Stimulated activated effector memory CD8-positive, alpha-beta T cell treated with anti-CD3 and anti-CD28 coated beads, Interleukin-12 subunit alpha, Interleukin-12 subunit beta, amount 100 ng/mL, for 72 hours (primary cell): ENCODE data around the gene ZPBP2.
"Not testable (repeated sequence)": the region's sequence is repeated elsewhere in the genome, so short reads cannot be mapped to it uniquely, and the experiment has no call there.

Experiments used
- ATAC-seq: fragments of 150-1000 bp; cut with Tn5 transposase; 2 replicates; pipeline ENCODE4 v1.10.0; 2021
- DNase-seq, 2 donors: peaks; one replicate each; pipeline ENCODE4 v3.0.0; 2021 to 2022; ENCODE audit warnings: low spot score in 2 of 2
- H3K27ac Mint-ChIP-seq: one replicate; pipeline ENCODE4 v1.8.0; 2022; ENCODE audit warnings: mild to moderate bottlenecking, mixed read lengths
- H3K36me3 Mint-ChIP-seq: one replicate; pipeline ENCODE4 v1.8.0; 2022; ENCODE audit warnings: mild to moderate bottlenecking, mixed read lengths
- H3K4me1 Mint-ChIP-seq: one replicate; pipeline ENCODE4 v1.8.0; 2022; ENCODE audit warnings: mixed read lengths
- H3K4me3 Mint-ChIP-seq: one replicate; pipeline ENCODE4 v1.8.0; 2022; ENCODE audit warnings: mild to moderate bottlenecking, mixed read lengths
- H3K9me3 Mint-ChIP-seq: one replicate; pipeline ENCODE4 v1.8.0; 2022; ENCODE audit warnings: mixed read lengths

Gene ZPBP2

DNA sequence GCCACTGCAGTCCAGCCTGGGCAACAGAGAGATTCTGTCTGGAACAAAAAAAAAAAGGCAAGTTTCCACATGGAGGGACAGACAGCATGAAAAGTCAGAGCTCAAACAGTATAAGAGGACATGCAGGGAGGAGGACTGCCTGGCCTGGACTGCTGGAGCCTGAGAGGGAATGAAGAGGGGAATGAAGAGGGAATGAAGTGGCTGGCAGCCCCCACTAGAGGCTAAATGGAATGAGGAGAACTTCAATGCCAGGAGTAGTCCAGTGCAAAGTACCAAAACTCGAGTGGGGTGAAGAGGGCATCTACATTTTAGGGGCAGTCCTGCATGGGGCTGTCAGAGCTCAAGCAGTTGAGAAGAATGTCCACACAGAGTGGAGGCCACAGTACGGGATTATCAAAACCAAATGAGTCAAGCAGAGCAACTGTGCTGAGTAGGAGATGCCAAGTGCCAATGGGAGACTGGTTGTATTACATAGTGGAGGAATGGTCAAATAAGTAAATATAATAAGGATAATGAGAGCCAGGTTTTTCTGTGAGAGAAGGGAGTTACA lies 26.8 kb upstream of the ZPBP2 start:
- Mint-ChIP-seq H3K4me3 (no peak overlapping the region), H3K4me1 (peaks cover 70% of the 10 kb centered on the region), H3K27ac (peak overlapping the region; percentile 38), H3K36me3 (peaks cover 88% of the 10 kb centered on the region), H3K9me3 (peaks cover 11% of the 10 kb centered on the region)
- DNase-seq, result no peak
- no peak for ATAC-seq

DNA sequence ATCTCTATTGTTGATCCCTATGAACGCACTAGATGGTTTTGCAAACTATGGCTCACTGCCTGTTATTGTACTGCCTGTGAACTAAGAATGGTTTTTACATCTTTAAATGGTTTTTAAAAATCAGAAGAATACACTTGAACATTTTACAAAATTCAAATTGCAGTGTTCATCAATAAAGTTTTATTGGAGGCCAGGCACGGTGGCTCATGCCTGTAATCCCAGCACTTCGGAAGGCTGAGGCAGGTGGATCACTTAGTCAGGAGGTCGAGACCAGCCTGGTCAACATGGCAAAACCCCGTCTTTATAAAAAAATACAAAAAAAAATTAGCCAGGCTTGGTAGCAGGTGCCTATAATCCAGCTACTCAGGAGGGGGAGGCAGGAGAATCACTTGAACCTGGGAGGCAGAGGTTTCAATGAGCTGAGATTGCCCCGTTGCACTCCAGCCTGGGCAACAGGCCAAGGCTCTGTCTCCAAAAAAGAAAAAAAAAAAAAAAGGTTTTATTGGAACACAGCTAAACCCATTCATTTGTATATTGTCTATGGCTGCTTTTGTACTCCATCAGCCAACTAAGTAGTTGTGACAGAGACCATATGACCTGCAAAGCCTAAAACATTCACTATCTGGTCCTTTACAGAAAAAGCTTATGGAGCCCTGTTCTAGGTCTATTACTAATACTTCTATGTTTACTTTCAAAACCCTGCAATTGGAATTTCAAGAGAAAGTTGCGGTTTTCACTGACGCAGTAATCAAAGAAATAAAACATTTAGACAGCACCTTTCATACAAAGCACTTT lies 22.8 kb upstream of the ZPBP2 start:
- Mint-ChIP-seq H3K9me3 (no peaks in the 10 kb centered on the region), H3K36me3 (peaks cover 95% of the 10 kb centered on the region), H3K4me1 (peaks cover 80% of the 10 kb centered on the region), H3K4me3 (no peak overlapping the region), H3K27ac (peak overlapping the region; percentile 51)
- ATAC-seq, result no peak
- DNase-seq, result no peak

DNA sequence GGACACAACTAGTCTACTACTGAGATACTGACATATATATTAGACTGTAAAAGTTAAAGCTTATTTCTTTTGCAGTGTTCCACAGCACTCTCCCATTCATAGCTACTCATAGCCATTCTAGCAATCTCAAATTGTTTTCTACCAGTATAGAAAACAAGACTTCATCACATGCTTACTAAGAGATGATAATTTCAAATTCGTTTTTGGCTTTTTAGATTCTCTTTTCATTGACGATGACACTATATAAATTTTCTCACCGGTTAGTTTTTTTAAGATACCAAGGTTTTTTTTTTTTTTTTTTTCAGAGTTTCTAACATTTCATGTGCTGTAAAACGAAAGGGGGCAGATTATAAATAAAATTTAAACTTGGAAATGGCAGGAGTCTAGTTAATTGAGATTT lies 21.8 kb upstream of the ZPBP2 start:
- peak overlapping the region; percentile 51 for H3K27ac Mint-ChIP-seq
- peaks cover 89% of the 10 kb centered on the region for H3K36me3 Mint-ChIP-seq
- ATAC-seq, result no peak
- H3K4me1 Mint-ChIP-seq, result peaks cover 72% of the 10 kb centered on the region
- peak overlapping the region; percentile 39 for H3K4me3 Mint-ChIP-seq
- H3K9me3 Mint-ChIP-seq, result no peaks in the 10 kb centered on the region
- DNase-seq, result no peak

DNA sequence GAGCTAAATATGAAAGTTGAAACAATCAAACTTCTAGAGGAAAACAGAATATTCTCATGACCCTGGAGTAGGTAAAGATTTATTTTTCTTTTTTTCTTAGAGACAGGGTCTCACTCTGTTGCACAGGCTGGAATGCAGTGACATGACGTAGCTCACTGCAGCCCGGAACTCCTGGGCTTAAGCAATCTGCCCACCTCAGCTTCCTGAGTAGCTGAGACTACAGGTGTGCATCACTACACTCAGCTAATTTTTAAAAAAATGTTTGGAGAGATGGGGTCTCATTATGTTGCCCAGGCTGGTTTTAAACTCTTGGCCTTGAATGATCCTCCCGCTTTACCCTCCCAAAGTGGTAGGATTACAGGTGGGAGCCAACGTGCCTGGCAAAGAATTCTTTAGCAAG lies 19.4 kb upstream of the ZPBP2 start:
- no peak for ATAC-seq
- peak overlapping the region; percentile 34 for H3K4me3 Mint-ChIP-seq
- H3K36me3 Mint-ChIP-seq, result peaks cover 77% of the 10 kb centered on the region
- peaks cover 68% of the 10 kb centered on the region for H3K4me1 Mint-ChIP-seq
- no peaks in the 10 kb centered on the region for H3K9me3 Mint-ChIP-seq
- peak overlapping the region; percentile 32 for H3K27ac Mint-ChIP-seq
- DNase-seq, result no peak

DNA sequence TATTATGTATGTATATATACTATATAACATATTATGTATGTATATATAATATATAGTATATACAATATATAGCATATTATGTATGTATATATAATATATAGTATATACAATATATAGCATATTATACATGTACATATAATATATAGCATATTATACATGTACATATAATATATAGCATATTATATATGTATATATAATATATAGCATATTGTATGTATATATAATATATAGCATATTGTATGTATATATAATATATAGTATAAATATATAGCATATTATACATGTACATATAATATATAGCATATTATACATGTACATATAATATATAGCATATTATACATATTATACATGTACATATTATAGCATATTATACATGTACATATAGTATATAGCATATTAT lies 17.8 kb upstream of the ZPBP2 start:
- not testable (repeated sequence) for DNase-seq, H3K27ac Mint-ChIP-seq, H3K4me3 Mint-ChIP-seq, H3K9me3 Mint-ChIP-seq, ATAC-seq
- Mint-ChIP-seq H3K4me1 (peaks cover 67% of the 10 kb centered on the region), H3K36me3 (peaks cover 77% of the 10 kb centered on the region)

DNA sequence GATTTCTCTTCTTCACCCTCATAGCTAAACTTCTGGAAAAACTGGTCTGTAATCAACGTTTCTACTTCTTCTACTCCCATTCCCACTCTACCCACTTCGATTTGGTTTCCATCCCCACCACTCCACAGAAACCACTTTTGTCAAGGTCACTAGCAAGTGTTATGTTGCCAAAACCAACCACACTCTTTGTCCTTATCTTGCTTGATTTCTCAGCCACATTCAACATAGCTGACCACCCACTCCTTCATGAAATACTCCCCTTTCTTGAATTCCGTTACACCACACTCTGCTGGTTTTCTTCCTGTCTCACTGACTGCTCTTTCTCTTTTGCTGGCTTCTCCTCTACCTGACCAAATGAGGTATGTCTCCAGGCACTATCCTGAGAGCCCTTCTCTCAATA lies 15.8 kb upstream of the ZPBP2 start:
- Mint-ChIP-seq H3K36me3 (peaks cover 67% of the 10 kb centered on the region), H3K4me1 (peaks cover 55% of the 10 kb centered on the region), H3K4me3 (peak overlapping the region; percentile 47), H3K27ac (peak overlapping the region; percentile 52), H3K9me3 (no peaks in the 10 kb centered on the region)
- DNase-seq, result no peak
- peak; percentile 80 for ATAC-seq

DNA sequence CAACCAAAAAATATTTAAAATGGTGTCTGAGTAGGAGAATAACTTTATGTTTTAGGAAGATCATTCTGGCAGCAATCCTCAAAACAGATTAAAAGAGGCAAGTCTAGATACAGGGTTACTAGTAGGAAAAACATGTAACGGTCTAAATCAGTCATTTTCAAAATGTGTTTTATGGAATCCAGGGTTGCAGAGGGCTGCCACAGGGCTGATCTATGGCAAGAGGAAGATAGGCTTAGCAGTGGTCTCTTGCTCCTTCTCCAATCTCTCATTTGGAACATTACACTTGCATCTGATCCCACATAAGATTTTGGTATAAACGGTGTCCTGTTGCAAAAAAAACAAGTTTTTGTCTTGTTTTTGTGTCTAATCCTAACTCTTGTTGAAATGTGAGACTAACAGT lies 13.1 kb upstream of the ZPBP2 start:
- no peaks in the 10 kb centered on the region for H3K9me3 Mint-ChIP-seq
- ATAC-seq (no peak), DNase-seq (no peak)
- peak overlapping the region; percentile 6 for H3K4me3 Mint-ChIP-seq
- H3K4me1 Mint-ChIP-seq, result peaks cover 39% of the 10 kb centered on the region
- peaks cover 66% of the 10 kb centered on the region for H3K36me3 Mint-ChIP-seq
- peak overlapping the region; percentile 13 for H3K27ac Mint-ChIP-seq

DNA sequence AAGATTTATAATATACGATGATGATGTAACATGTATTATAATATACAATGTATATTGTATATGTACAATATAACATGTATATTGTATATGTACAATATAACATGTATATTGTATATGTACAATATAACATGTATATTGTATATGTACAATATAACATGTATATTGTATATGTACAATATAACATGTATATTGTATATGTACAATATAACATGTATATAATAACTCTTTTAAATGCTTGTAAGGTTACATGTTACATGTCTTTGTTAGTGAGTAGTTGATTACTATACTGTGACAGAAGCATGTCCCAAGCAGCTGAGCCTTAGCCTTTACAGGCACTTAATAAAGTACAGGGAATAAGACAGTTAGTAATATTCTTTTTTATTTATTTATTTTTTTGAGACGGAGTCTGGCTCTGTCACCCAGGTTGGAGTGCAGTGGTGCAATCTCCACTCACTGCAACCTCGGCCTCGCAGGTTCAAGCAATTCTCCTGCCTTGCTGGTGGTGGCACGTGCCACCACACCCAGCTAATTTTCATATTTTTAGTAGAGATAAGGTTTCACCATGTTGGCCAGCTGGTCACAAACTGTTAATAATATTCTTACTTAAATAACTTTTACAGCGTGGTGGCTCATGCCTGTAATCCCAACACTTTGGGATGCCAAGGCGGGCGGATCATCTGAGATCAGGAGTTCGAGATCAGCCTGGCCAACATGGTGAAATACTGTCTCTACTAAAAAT lies 11.9 kb upstream of the ZPBP2 start:
- DNase-seq, H3K4me3 Mint-ChIP-seq, H3K9me3 Mint-ChIP-seq, ATAC-seq, H3K27ac Mint-ChIP-seq: not testable (repeated sequence)
- Mint-ChIP-seq H3K36me3 (peaks cover 73% of the 10 kb centered on the region), H3K4me1 (peaks cover 39% of the 10 kb centered on the region)

DNA sequence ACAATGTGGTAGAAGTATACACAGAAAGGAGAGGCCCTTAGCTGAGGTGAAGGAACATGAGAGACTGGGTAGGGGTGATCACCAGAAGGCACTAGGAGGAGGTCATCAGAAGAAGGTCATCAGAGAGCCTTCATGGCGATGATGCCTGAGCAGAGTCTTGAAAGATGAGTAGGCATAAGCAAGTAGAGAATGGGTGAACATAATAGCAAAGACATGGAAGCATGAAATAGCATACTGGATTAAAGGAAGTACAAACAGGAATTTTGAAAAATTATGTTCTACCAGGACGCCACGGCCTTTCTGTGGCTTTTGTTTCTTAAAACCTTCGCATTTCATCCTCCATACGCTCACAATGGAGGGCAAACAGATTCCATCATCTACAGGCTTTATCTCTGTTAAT lies 6.8 kb upstream of the ZPBP2 start:
- Mint-ChIP-seq H3K27ac (peak overlapping the region; percentile 99), H3K9me3 (no peaks in the 10 kb centered on the region), H3K4me3 (peak overlapping the region; percentile 91), H3K36me3 (peaks cover 70% of the 10 kb centered on the region), H3K4me1 (peaks cover 28% of the 10 kb centered on the region)
- DNase-seq, result no peak
- ATAC-seq, result peak; percentile 33

DNA sequence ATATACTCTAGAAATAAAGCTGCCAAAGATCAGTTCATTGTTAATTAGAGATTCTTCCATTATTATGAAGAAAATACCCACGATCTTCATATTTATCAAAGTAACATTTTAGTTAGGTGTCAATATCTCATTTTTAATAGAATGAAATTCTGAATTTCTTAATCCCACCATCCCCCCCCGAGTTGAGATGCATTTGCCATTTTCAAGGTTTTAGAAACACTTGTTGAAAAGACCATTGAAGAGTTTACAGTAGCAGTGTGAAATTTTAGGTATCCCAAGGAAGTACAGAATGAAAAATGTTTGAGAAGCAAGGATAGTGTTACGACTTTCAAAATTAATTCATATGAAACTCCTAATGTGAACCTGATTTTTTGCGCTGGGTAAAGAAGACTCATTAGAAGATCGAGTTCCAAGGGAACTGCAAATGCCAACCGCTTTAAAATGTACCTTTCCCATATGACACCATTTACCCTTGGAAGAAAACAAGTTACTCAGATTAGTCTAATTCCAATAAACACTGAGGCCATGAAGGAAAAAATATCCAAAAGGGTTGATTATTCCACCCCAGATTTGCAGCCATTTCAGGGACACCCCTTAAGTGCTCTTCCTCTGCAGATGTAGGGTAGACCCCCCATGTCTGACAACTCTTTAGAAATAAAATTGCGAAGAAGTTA lies 4.6 kb upstream of the ZPBP2 start:
- no peak for DNase-seq
- Mint-ChIP-seq H3K4me3 (peak overlapping the region; percentile 91), H3K36me3 (peaks cover 52% of the 10 kb centered on the region), H3K4me1 (peaks cover 46% of the 10 kb centered on the region), H3K9me3 (no peaks in the 10 kb centered on the region), H3K27ac (peak overlapping the region; percentile 99)
- no peak for ATAC-seq

DNA sequence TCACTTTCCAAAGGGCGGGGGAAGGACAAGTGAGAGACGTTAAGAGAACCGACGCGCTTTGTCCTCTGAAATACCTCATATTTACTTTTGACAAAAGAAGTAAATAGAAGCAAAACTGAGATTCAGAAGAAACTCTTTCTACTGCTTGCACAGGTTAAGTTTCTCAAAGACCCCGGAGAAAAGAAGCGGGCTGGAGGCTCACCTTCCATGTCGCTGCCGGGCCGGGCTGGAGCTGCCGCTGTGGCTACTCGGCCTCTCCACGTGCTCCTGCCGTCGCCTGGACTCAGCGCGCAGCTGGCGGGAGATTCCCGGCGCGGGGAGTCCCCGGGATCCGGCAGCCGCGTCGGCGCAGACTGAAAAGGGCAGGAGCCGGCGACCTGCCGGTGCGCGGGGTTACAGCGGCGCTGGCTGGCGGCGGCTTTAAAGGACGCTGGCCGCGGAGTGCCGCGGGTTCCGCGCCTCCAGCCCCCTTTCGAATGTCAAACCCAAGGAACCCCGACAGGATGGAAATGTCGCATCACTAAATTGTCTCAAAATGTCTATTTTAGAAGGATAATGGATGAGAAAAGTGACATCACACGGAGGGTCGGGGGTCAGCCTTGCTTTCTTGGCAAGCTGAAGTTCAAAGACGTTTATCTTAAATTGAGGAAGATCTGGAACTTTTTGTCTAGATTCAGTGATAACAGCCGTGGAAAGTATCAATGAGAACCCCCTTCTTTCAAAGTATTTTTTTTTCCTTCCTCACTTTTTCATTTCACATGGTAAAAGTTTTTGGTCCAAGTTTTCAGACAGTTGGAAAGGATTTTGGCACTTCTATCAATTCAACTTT lies 3.9 kb upstream of the ZPBP2 start, which contains the start of gene IKZF3:
Gene IKZF3, minus strand, starts transcription at position 395 of the 829 bp plus-strand sequence. Its CDS starts 186 bp downstream, at position 209.
- H3K36me3 Mint-ChIP-seq, result peaks cover 47% of the 10 kb centered on the region
- DNase-seq, result peak; percentile 73 to 90

DNA sequence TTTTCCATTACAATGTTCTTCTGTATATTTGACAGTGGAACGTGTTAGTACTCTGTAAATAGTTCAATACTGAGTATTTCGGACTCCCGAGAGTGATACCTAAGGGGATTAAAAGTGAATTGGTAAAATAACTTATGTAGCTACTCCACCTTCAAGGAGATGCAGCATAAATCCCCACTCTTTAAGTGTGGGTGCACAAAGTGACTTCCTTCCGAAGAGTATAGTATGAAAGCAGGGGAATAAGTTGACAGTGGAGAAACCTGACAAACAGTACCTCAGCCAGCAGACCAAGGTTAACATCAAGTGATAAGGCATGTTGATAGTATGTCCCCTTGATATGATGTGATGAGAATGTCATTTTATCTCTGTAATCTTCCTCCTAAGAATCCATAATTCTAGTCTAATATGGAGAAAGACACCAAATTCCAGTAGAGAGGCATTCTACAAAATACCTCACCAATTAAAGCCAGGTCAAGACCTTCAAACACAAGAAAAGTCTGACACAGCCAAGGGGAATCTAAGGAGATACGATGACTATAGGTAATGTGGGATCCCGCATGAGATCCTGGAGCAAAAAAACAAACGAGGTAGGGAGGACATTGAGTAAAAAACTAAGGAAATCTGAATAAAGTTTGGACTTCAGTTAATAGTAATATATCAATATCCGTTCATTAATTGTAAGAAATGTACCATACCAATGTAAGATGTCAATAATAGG lies 1.8 kb upstream of the ZPBP2 start:
- DNase-seq (no peak), ATAC-seq (no peak)
- peaks cover 47% of the 10 kb centered on the region for H3K4me1 Mint-ChIP-seq
- H3K9me3 Mint-ChIP-seq, result no peaks in the 10 kb centered on the region
- peak overlapping the region; percentile 91 for H3K4me3 Mint-ChIP-seq
- H3K36me3 Mint-ChIP-seq, result peaks cover 28% of the 10 kb centered on the region
- H3K27ac Mint-ChIP-seq, result peak overlapping the region; percentile 99

More for the DNA sequence above, 3.9 kb upstream of the ZPBP2 start, which contains the start of gene IKZF3:
- Mint-ChIP-seq H3K9me3 (no peaks in the 10 kb centered on the region), H3K4me3 (peak within 1 kb of the TSS; percentile 91), H3K27ac (peak within 1 kb of the TSS; percentile 99), H3K4me1 (peaks cover 52% of the 10 kb centered on the region)
- ATAC-seq, result peak; percentile 60

DNA sequence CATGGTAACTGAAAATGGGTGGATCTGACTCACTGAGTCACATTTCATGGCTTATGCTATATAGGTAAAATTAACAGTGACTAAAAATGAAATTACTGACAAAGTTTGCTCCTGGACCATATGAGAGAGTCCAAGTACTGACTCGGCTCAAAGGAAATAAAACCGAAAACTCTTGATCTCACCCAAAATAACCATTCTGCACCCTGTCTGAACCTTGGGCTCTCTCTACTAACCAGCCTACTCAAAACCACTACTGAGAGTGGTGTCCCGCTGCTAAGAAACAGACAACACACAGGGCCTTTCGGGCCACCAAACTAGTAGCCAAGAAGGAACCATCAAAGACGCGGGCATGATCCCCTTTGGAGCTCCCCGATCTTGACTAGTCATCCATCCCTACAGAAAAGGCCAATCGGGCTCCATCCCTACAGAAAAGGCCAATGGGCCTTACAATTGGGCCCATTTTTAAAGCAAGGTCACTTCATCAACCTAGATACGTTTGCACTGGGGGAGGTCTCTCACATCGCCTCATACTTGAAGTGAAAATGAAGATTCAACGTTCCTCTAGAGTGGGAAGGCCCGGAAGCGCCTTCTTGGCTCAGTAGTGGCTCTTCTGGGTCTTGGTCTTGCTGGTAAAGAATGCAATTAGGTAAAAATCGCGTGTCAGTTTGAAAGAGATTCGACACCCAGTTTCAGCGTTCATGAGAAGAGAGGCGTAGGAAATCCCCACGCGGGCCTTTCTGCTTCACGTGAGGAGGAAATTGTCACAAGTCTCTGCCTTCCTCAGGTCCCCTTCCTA lies 720 bp upstream of the ZPBP2 start:
- no peaks in the 10 kb centered on the region for H3K9me3 Mint-ChIP-seq
- peaks cover 17% of the 10 kb centered on the region for H3K36me3 Mint-ChIP-seq
- ATAC-seq (peak; percentile 89), DNase-seq (peak; percentile 54 to 90)
- peak overlapping the region; percentile 91 for H3K4me3 Mint-ChIP-seq
- H3K4me1 Mint-ChIP-seq, result peaks cover 47% of the 10 kb centered on the region
- H3K27ac Mint-ChIP-seq, result peak overlapping the region; percentile 99
